Kidney (tissue), 14 donors: ENCODE data around the gene STK16. TPM values are rescaled to one million over a fixed set of nuclear protein-coding genes. Genes with fewer than 3 reads are reported as not detected.
"Not testable (repeated sequence)": the region's sequence is repeated elsewhere in the genome, so short reads cannot be mapped to it uniquely, and the experiment has no call there.

Source experiments
- DNase-seq, 5 donors: peaks; one replicate each; pipeline ENCODE4 v3.0.0-alpha.2; 2013 to 2020
- FAIRE-seq: peaks from 2 replicates; lab custom pipeline; 2012; peaks lifted over from hg19 to GRCh38; lab: Jason Lieb, UNC
- H3K27ac ChIP-seq, 2 donors: one replicate each; pipeline ENCODE4 v1.7.0; 2013; ENCODE audit warnings: low read depth in 2 of 2, low read length in 2 of 2, inconsistent platforms in 1 of 2
- H3K27me3 ChIP-seq: one replicate; pipeline ENCODE4 v1.7.1; 2013; ENCODE audit warnings: low read length, inconsistent platforms; ENCODE audit not compliant: control insufficient read depth, insufficient read depth
- H3K36me3 ChIP-seq, 3 donors: one replicate each; pipeline versions ENCODE4 v1.7.0 to v1.7.1; 2013; ENCODE audit warnings: low read length in 3 of 3, control low read depth in 1 of 3, inconsistent platforms in 1 of 3; ENCODE audit not compliant: insufficient read depth in 3 of 3, control insufficient read depth in 2 of 3
- H3K4me1 ChIP-seq, 3 donors: one replicate each; pipeline versions ENCODE4 v1.7.0 to v1.7.1; 2013; ENCODE audit warnings: low read length in 3 of 3, inconsistent platforms in 1 of 3, low read depth in 1 of 3; ENCODE audit not compliant: control insufficient read depth in 2 of 3, insufficient read depth in 2 of 3
- H3K4me3 ChIP-seq, 3 donors: one replicate each; pipeline versions ENCODE4 v1.7.0 to v1.8.1; 2013; ENCODE audit warnings: low read length in 3 of 3, control low read depth in 1 of 3, inconsistent platforms in 1 of 3
- H3K9ac ChIP-seq, 3 donors: one replicate each; pipeline versions ENCODE4 v1.7.0 to v1.7.1; 2013; ENCODE audit warnings: low read length in 3 of 3, control low read depth in 1 of 3, inconsistent platforms in 1 of 3
- H3K9me3 ChIP-seq, 3 donors: one replicate each; pipeline versions ENCODE4 v1.7.0 to v1.7.1; 2013; ENCODE audit warnings: low read length in 3 of 3, control low read depth in 1 of 3, inconsistent platforms in 1 of 3; ENCODE audit not compliant: control insufficient read depth in 2 of 3, insufficient read depth in 1 of 3
- CTCF ChIP-seq: IDR thresholded peaks from 3 replicates; pipeline ENCODE4 v1.5.1; 2012; ENCODE audit warnings: mild to moderate bottlenecking, moderate library complexity, borderline replicate concordance; ENCODE audit not compliant: insufficient read depth; ENCODE audit errors: extremely low read depth
- intact Hi-C: fragments of 100-400 bp; cut with DNase I; formaldehyde crosslinking; loops from one replicate; pipeline ENCODE4 v1.11.1; 2022
- polyA plus RNA-seq: library from polyadenylated mRNA; stranded (reverse); fragments of 350-450 nt; fragmentation: Illumina TruSeq; extraction: RNeasy Lipid Tissue Mini Kit (QIAGEN cat#74804); gene quantifications from one replicate; pipeline ENCODE4 v1.2.3, GENCODE V29; 2014; ENCODE audit warnings: low read depth, low replicate concordance; ENCODE audit not compliant: insufficient read depth
- total RNA-seq: library from RNA; stranded (reverse); fragmentation: NEBNext Ultra II Directional; extraction: Animal tissue kit (Norgen Biotek cat#: 25700); gene quantifications from one replicate; pipeline ENCODE4 v1.2.1, GENCODE V29; 2021
- donor health status: control.
- donor health status: control.
- donor health status: control.
- donor health status: control.
- donor health status: control.
- donor health status: DM: yes; HTN: yes; CAD: no.
- donor health status: Normal renal cell carcinoma (clear cell type).

STK16 gene
- total and polyA plus RNA-seq, 2 donors from 2014 or later = 29.9 to 53.8 TPM

GRCh38 chr2:219253753-219254589, 8.7 kb downstream of the STK16 start, which contains the start of gene TUBA4A:
TSS of gene TUBA4A (minus strand) at chr2:219253918. CDS start at chr2:219253858, 60 bp downstream.
- H3K27ac ChIP-seq = peak within 1 kb of the TSS; percentile 85 to 87
- FAIRE-seq (no peak), DNase-seq (peak; percentile 66 to 95 (median 81))
- no peak for TF ChIP-seq CTCF
- H3K4me1 ChIP-seq = peaks cover 0 to 41% (median 32%) of the 10 kb centered on the region in 3 donors
- H3K36me3 ChIP-seq = peaks cover 0 to 12% (median 3%) of the 10 kb centered on the region in 3 donors
- peak within 1 kb of the TSS in 2 of 3 donors; percentile 68 to 75 for H3K9ac ChIP-seq
- peak within 1 kb of the TSS; percentile 20 to 93 (median 81) for H3K4me3 ChIP-seq
- intact Hi-C loops = no loop called here
- H3K9me3 ChIP-seq = no peaks in the 10 kb centered on the region
- peaks cover 15% of the 10 kb centered on the region for H3K27me3 ChIP-seq

GRCh38 chr2:219254590-219255201, 9.4 kb downstream of the STK16 start:
- Histone ChIP-seq H3K4me1 (peaks cover 0 to 34% (median 25%) of the 10 kb centered on the region in 3 donors), H3K9ac (peak overlapping the region in 2 of 3 donors; percentile 51 to 68)
- FAIRE-seq = no peak

GRCh38 chr2:219258942-219259341, 13.7 kb downstream of the STK16 start:
- H3K9me3 ChIP-seq, H3K4me1 ChIP-seq, FAIRE-seq: not testable (repeated sequence)

More at GRCh38 chr2:219254590-219255201, 9.4 kb downstream of the STK16 start:
- Histone ChIP-seq H3K9me3 (no peaks in the 10 kb centered on the region), H3K36me3 (peaks cover 0 to 12% (median 3%) of the 10 kb centered on the region in 3 donors), H3K27ac (peak overlapping the region; percentile 85 to 87), H3K27me3 (peaks cover 15% of the 10 kb centered on the region), H3K4me3 (peak overlapping the region in 2 of 3 donors; percentile 81 to 93)
- DNase-seq = peak in 1 of 5 donors; percentile 39
- TF ChIP-seq CTCF = no peak
- intact Hi-C loops = no loop called here

More at GRCh38 chr2:219258942-219259341, 13.7 kb downstream of the STK16 start:
- peaks cover 14% of the 10 kb centered on the region for H3K27me3 ChIP-seq
- H3K9ac ChIP-seq, H3K4me3 ChIP-seq, H3K36me3 ChIP-seq, intact Hi-C loops, H3K27ac ChIP-seq: not testable (repeated sequence)
- peak in 1 of 5 donors; percentile 20 for DNase-seq
